ENCODE data around the gene CYP4F12.

Gene CYP4F12

GRCh38 chr19:15672580-15673175, at the start of gene CYP4F12:
Gene CYP4F12 (plus strand): TSS chr19:15673087. CDS start chr19:15673530, 443 bp downstream.
- no peak for TF ChIP-seq CTCF (conservative IDR thresholded peaks at IDR 0.05)
- peak within 1 kb of the TSS; percentile 68 for H3K27ac ChIP-seq

- H3K27ac ChIP-seq, result peak overlapping the region; percentile 84
- TF ChIP-seq CTCF (conservative IDR thresholded peaks at IDR 0.05), result no peak
These were observed 49.1 kb upstream of the CYP4F12 start for GRCh38 chr19:15623711-15624318.

- H3K27ac ChIP-seq, result peak overlapping the region; percentile 75
- no peak for TF ChIP-seq CTCF (conservative IDR thresholded peaks at IDR 0.05)
These were observed 44.5 kb upstream of the CYP4F12 start for GRCh38 chr19:15628236-15629002.

GRCh38 chr19:15629003-15629880, 43.6 kb upstream of the CYP4F12 start:
- peak; percentile 99 for TF ChIP-seq CTCF (conservative IDR thresholded peaks at IDR 0.05)
- peak overlapping the region; percentile 75 for H3K27ac ChIP-seq

GRCh38 chr19:15631817-15632216, 41.1 kb upstream of the CYP4F12 start:
- peak; percentile 37 for TF ChIP-seq CTCF (conservative IDR thresholded peaks at IDR 0.05)
- no peak overlapping the region for H3K27ac ChIP-seq

GRCh38 chr19:15633082-15633835, 39.6 kb upstream of the CYP4F12 start:
- no peak overlapping the region for H3K27ac ChIP-seq
- TF ChIP-seq CTCF (conservative IDR thresholded peaks at IDR 0.05), result no peak
